GM18502 (cell line): ENCODE measurements around the gene HK1.

Experiments used
- ATAC-seq: cut with Tn5 transposase; IDR thresholded peaks from one replicate; pipeline ENCODE4 v1.9.1; 2021; ENCODE audit warnings: mild to moderate bottlenecking; ENCODE audit not compliant: unreplicated experiment, poor library complexity

HK1 gene

GRCh38 chr10:69366738-69367137 lies 88.4 kb downstream of the HK1 start:
- ATAC-seq, result no peak

- ATAC-seq, result no peak
These were observed 89.2 kb downstream of the HK1 start for GRCh38 chr10:69367469-69367868.

GRCh38 chr10:69372126-69372980 lies 94.1 kb downstream of the HK1 start:
- ATAC-seq, result no peak

- ATAC-seq, result no peak
These were observed 95.9 kb downstream of the HK1 start for GRCh38 chr10:69374242-69374641.

- ATAC-seq, result no peak
These were observed 96.6 kb downstream of the HK1 start for GRCh38 chr10:69374931-69375306.

GRCh38 chr10:69375307-69376151 lies 97.2 kb downstream of the HK1 start:
- no peak for ATAC-seq

GRCh38 chr10:69376662-69377061 lies 98.4 kb downstream of the HK1 start:
- ATAC-seq, result no peak

- no peak for ATAC-seq
These were observed 98.9 kb downstream of the HK1 start for GRCh38 chr10:69377191-69377590.

GRCh38 chr10:69377933-69378332 lies 99.6 kb downstream of the HK1 start:
- ATAC-seq, result no peak

GRCh38 chr10:69379800-69380199 lies 101.5 kb downstream of the HK1 start:
- ATAC-seq, result no peak

GRCh38 chr10:69382382-69383117 lies 104.3 kb downstream of the HK1 start:
- ATAC-seq, result no peak

- no peak for ATAC-seq
These were observed 105.3 kb downstream of the HK1 start for GRCh38 chr10:69383558-69383957.

- no peak for ATAC-seq
These were observed 106.0 kb downstream of the HK1 start for GRCh38 chr10:69384320-69384719.

GRCh38 chr10:69385454-69386350 lies 107.4 kb downstream of the HK1 start:
- no peak for ATAC-seq

GRCh38 chr10:69387500-69387899 lies 109.2 kb downstream of the HK1 start:
- no peak for ATAC-seq

GRCh38 chr10:69388488-69388887 lies 110.2 kb downstream of the HK1 start:
- ATAC-seq, result no peak

- no peak for ATAC-seq
These were observed 111.7 kb downstream of the HK1 start for GRCh38 chr10:69389827-69390490.

- ATAC-seq, result no peak
These were observed 112.9 kb downstream of the HK1 start for GRCh38 chr10:69391158-69391557.

- peak; percentile 72 for ATAC-seq
These were observed 114.2 kb downstream of the HK1 start for GRCh38 chr10:69392481-69393000.
